Measurements from ENCODE around the gene BGLAP. TPM values are rescaled to one million over a fixed set of nuclear protein-coding genes. Genes with fewer than 3 reads are reported as not detected.

BGLAP gene
- total RNA-seq, 1 donor from 2014 or later = 1.0 TPM

Small RNAs within 50 kb of the gene (small RNA-seq; reads per million reads assigned to genes)
- not detected for gene RF00568 (ENCODE audit: low replicate concordance)

Other genes starting within 250 kb of the BGLAP start
- gene SSR2, start 221.2 kb upstream of the BGLAP start, total RNA-seq = 282 TPM
- 29.1 TPM for gene UBQLN4, start 188.4 kb upstream of the BGLAP start, total RNA-seq
- 31.8 TPM for gene LAMTOR2, start 187.4 kb upstream of the BGLAP start, total RNA-seq
- 13.3 TPM for gene RAB25, start 181.0 kb upstream of the BGLAP start, total RNA-seq
- 4.0 TPM for gene MEX3A, start 159.7 kb upstream of the BGLAP start, total RNA-seq
- gene LMNA, start 127.5 kb upstream of the BGLAP start, total RNA-seq = 721 TPM
- 5.5 TPM for gene SEMA4A, start 88.6 kb upstream of the BGLAP start, total RNA-seq
- 9.4 TPM for gene SLC25A44, start 48.1 kb upstream of the BGLAP start, total RNA-seq
- 49.7 TPM for gene PMF1, start 29.2 kb upstream of the BGLAP start, total RNA-seq
- 1.0 TPM for gene PAQR6, start 5.9 kb downstream of the BGLAP start, total RNA-seq
- 52.1 TPM for gene SMG5, start 40.6 kb downstream of the BGLAP start, total RNA-seq
- 6.1 TPM for gene TMEM79, start 42.1 kb downstream of the BGLAP start, total RNA-seq
- gene GLMP, start 53.5 kb downstream of the BGLAP start, total RNA-seq = 13.1 TPM
- not detected for gene VHLL, start 57.1 kb downstream of the BGLAP start, total RNA-seq
- 302 TPM for gene CCT3, start 96.1 kb downstream of the BGLAP start, total RNA-seq
- not detected for gene TSACC, start 96.3 kb downstream of the BGLAP start, total RNA-seq
- 0.31 TPM for gene RHBG, start 127.0 kb downstream of the BGLAP start, total RNA-seq